RPMI8226 (cell line): Measurements from ENCODE around the gene REC8.
A peak's percentile ranks its signal among the peaks of the same experiment; 100 is the strongest.

Experiments
- DNase-seq: peaks from one replicate; pipeline ENCODE4 v3.0.0-alpha.2; 2015

Gene REC8

GRCh38 chr14:24139272-24139934 lies 32.5 kb upstream of the REC8 start:
- DNase-seq, result peak; percentile 59

- peak; percentile 98 for DNase-seq
Measured at GRCh38 chr14:24141097-24141880, 30.6 kb upstream of the REC8 start, which contains the start of gene EMC9. TSS of gene EMC9 (minus strand) at chr14:24141591. CDS start at chr14:24141304, 287 bp downstream.

- no peak for DNase-seq
Measured at GRCh38 chr14:24143511-24143910, 28.4 kb upstream of the REC8 start.

- DNase-seq, result no peak
Measured at GRCh38 chr14:24144451-24144850, 27.4 kb upstream of the REC8 start.

- no peak for DNase-seq
Measured at GRCh38 chr14:24145219-24145618, 26.7 kb upstream of the REC8 start.

GRCh38 chr14:24145690-24146452 lies 26.0 kb upstream of the REC8 start:
- DNase-seq, result no peak

- DNase-seq, result peak; percentile 91
Measured at GRCh38 chr14:24146453-24146977, 25.4 kb upstream of the REC8 start, which contains the start of gene PSME2. TSS of gene PSME2 (minus strand) at chr14:24146610. CDS start at chr14:24146581, 29 bp downstream.

GRCh38 chr14:24146978-24147760 lies 24.7 kb upstream of the REC8 start, which contains the start of gene RNF31:
TSS of gene RNF31 (plus strand) at chr14:24147498. CDS start at chr14:24147699, 201 bp downstream.
- peak; percentile 97 for DNase-seq

- DNase-seq, result no peak
Measured at GRCh38 chr14:24147761-24148428, 24.0 kb upstream of the REC8 start.

- DNase-seq, result no peak
Measured at GRCh38 chr14:24149302-24149969, 22.4 kb upstream of the REC8 start.

GRCh38 chr14:24150061-24150460 lies 21.8 kb upstream of the REC8 start:
- DNase-seq, result no peak

GRCh38 chr14:24150567-24150966 lies 21.3 kb upstream of the REC8 start:
- no peak for DNase-seq

- no peak for DNase-seq
Measured at GRCh38 chr14:24150993-24151392, 20.9 kb upstream of the REC8 start.

GRCh38 chr14:24151404-24152080 lies 20.3 kb upstream of the REC8 start:
- no peak for DNase-seq

GRCh38 chr14:24155100-24155499 lies 16.8 kb upstream of the REC8 start:
- no peak for DNase-seq

GRCh38 chr14:24156840-24157239 lies 15.0 kb upstream of the REC8 start:
- DNase-seq, result no peak

GRCh38 chr14:24157331-24157730 lies 14.5 kb upstream of the REC8 start:
- DNase-seq, result no peak

GRCh38 chr14:24159777-24160498 lies 11.9 kb upstream of the REC8 start:
- DNase-seq, result no peak

- DNase-seq, result no peak
Measured at GRCh38 chr14:24160499-24160849, 11.4 kb upstream of the REC8 start.
